Measurements from ENCODE around the gene SPRYD3.
A peak's percentile ranks its signal among the peaks of the same experiment; 100 is the strongest.

The SPRYD3 gene

GRCh38 chr12:53062011-53062961 lies 16.9 kb downstream of the SPRYD3 start:
- no peak for DNase-seq

- peak; percentile 88 for DNase-seq
Measured at GRCh38 chr12:53061404-53062010, 17.7 kb downstream of the SPRYD3 start.

DNA sequence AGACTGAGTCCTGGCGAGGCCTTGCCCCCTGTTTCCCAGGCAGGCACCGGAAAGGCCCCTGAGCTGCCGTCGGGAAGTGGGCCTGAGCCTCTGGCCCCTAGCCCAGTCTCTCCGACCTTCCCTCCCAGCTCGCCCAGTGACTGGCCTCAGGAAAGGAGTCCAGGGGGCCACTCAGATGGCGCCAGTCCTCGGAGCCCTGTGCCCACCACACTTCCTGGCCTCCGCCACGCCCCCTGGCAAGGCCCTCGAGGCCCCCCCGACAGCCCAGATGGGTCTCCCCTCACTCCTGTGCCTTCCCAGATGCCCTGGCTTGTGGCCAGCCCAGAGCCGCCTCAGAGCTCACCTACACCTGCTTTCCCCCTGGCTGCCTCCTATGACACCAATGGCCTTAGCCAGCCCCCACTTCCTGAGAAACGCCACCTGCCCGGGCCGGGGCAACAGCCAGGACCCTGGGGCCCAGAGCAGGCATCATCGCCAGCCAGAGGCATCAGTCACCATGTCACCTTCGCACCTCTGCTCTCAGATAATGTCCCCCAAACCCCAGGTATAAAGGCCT lies 18.4 kb downstream of the SPRYD3 start:
- DNase-seq = no peak

DNA sequence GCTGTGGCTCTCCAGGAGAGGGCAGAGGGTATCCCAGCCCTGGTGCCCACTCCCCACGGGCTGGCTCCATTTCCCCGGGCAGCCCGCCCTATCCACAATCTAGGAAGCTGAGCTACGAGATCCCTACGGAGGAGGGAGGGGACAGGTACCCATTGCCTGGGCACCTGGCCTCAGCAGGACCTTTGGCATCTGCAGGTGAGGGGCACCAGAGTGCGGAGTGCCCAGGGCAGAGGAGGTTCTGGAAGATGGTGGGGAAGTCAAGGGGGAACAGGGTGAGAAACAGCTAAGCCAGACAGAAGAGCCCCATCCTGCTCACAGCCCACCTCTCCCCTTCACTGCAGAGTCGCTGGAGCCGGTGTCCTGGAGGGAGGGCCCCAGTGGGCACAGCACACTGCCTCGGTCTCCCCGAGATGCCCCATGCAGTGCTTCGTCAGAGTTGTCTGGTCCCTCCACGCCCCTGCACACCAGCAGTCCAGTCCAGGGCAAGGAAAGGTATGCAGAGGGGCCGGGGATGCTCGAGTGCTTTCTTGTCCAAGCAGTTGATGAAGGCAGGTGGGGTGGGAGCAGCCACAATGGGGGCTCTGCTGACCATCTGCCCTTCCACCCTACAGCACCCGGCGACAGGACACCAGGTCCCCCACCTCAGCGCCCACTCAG lies 19.0 kb downstream of the SPRYD3 start:
- no peak for DNase-seq

GRCh38 chr12:53059434-53060063 lies 19.6 kb downstream of the SPRYD3 start:
- no peak for DNase-seq

GRCh38 chr12:53058674-53059433 lies 20.3 kb downstream of the SPRYD3 start:
- no peak for DNase-seq

DNA sequence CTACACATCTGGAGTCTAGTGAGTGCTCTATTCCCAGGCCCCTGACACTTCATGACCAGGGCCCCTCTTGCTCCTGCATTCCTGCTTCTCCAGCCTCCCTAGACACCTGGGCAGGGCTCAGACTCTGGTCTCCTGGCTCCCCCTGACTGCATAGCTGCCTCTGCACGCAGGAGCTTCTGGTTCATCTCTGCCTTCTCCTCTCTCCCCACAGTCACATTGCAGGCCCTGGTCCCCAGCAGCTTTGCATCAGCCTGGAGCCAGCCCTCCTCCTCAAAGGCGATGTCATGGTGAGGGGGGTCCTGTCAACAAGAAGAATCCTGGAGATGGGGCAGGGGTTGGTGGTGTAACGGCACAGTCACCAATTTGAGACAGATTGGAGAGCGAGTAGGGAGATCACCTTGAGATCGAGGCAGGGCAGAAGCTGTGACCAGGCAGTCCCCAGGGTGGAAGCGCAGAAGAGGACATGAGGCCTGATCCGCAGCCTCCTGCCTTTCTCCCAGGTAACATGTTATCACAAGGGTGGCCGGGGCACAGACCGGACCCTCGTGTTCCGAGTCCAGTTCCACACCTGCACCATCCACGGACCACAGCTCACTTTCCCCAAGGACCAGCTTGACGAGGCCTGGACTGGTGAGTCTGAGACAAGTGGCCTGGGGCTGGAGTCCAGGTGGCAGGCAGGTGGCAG lies 21.2 kb downstream of the SPRYD3 start:
- DNase-seq = no peak

DNA sequence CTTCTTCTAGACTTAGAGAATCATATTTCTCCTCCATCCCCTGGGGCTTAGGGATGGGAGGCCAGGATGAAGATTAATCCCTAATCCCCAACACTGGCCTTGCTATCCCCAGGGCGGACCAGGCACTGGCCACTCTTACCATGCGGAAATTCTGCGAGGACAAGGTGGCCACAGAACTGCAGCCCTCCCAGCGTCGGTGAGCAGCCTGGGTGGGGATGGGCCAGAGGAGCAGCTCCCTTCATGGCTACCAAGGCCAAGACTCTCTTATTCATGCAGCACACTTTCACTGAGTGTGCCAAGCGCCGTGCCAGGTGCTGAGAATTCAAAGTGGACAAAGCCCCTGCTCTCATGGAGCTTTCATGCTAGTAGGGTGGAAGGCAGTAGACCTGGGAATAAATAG lies 22.3 kb downstream of the SPRYD3 start:
- DNase-seq = no peak

GRCh38 chr12:53056296-53056695 lies 22.9 kb downstream of the SPRYD3 start:
- no peak for DNase-seq

DNA sequence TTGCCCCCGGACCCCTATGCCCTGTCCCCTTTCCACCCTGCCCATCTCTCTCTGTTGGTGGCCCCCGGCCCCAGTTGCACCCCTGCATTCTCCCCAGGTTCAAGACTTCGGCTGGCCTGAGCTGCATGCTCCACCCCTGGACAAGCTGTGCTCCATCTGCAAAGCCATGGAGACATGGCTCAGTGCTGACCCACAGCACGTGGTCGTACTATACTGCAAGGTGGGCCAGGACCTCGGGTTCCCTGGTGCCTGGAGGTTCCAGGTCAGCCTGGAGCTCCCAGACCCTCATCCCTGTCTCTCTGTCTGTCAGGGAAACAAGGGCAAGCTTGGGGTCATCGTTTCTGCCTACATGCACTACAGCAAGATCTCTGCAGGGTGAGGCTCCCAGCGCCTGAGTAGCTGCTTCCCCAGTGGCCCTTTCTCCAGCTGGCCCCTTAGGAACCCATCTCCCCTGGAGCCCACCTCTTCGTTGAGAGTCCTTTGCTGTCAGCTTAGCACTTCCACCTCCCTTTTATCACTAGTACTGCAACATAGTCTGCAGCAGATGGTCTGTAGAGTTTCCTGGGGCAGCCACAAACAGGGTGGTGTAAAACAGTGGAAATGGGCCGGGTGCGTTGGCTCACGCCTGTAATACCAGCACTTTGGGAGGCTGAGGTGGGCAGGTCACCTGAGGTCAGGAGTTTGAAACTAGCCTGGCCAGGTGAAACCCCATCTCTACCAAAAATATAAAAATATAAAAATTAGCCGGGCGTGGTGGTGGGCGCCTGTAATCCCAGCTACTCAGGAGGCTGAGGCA lies 23.5 kb downstream of the SPRYD3 start:
- DNase-seq = no peak

DNA sequence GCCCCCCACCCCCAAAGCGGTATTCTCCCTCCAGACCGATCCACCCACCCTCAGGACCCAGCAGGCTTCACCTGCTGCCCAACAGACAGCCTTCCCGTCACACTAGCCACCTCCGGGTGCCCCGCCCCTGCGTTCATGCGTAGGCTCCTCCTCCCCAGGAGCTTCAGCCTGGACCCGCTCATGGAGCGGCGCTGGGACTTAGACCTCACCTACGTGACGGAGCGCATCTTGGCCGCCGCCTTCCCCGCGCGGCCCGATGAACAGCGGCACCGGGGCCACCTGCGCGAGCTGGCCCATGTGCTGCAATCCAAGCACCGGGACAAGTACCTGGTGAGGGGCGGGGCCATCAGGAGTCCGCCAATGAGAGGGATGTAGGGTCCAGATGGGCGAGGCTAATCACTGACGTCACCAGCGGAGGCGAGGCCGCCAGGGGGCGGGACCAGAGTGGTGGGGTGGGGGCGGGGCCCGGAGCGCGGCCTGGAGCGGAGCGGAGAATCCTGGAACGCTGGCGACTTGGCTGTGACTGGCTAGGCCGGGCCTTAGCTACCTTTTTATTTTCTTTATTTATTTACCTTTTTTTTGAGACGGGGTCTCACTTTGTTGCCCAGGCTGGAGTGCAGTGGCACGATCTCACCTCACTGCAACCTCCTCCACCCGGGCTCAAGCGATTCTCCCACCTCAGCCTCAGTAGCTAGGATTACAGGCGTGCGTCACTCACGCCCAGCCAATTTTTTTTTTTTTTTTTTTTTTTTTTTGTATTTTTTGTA lies 24.9 kb downstream of the SPRYD3 start:
- DNase-seq = peak; percentile 78

DNA sequence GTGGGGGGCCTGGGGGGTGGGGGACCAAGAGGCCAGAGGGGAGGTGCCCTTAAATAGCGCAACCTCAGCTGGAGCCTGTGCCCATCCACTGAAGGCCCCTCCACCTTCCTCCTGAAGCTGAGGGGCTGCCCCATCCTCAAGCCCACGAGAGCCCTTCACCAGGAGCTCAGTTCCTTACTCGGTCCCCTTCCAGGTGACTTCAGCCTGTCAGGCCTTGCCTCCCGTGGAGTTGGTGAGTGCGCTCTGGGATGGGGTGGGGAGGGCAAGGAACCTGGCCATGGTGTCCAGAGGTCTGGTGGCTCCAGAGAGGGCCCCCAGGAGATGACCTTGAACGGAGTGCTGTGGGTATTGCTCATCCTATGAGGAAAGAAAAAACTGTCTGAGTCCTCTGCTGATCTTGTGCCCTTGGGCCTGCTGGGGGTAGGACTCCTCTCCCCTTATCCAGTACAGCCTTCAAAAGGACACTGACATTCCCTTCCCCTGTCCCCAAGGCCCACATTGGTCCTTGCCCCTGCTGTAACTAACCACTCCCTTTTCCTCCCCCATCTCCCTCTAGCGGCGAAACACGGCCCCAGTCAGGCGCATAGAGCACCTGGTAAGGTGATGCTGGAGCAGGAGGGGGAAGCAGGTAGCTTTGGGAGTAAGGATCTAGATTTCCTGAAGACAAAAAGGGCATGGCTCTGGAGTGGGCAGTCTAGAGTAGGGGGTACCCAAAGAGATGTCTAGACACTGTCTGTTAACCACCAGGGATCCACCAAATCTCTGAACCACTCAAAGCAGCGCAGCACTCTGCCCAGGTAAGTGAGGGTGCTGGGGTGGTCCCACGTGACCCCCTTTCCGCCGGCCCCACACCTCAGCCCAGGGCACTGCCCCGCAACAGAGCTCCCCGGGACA lies 25.7 kb downstream of the SPRYD3 start:
- DNase-seq = no peak

DNA sequence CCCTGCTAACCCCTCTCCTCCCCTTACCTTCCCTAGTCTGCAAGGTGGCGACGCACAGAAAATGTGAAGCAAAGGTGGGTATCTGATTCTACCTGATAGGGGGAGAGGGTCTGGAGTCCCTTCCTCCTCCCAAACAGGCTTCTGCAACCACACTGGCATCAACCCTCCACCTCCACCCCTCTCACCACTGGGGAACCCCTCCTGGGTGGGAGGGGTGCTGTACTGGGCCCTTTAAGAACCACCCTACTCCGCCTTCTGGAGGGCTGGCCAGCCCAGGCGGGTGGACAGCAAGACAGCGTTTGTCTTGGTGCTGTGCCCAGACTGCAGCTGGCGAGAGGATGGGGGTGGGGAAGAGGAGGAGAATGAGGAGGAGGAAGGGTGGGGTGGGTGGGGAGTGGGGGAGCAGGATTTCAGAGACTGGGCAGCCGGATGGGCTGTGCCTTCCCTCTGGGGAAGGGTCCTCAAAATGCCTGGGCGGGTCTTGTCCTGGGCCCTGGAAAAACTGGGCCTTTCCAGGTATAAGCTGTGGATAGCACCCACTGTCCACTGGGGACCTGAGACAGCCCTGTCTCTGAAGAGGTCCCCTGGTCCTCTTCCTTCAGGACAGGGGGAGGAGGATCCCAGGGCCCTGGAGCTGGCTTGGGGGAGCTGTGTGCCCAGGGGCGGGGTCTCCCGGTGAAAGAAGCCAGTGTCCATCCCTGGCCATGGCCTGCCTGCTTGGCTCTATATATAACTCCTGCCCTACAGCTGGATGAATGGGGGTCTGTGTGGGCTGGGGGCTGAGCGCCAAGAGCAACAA lies 26.6 kb downstream of the SPRYD3 start:
- peak; percentile 51 for DNase-seq

DNA sequence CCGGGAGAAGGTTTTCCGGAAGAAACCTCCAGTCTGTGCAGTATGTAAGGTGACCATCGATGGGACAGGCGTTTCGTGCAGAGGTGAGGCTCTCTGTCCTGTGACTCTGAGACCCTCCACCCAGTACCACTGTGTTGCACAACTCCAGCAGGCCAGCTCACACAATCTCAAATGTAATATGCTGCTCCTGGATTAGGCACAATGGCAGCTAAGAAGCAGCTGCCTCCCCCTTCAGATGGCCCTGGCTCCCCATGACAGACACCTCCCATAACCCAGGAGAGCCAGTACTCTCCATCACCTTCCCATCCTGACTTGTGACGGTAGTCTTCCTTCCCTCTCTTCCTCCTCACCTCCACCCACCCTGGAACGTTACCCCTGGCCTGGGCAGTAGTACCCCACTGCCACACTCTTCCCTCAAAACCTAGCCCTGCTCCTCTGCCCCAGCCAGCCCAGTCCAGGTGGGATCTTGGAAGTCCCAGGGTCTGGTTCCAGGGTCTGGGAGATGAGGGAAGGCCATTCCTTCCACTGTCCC lies 27.2 kb downstream of the SPRYD3 start:
- DNase-seq = no peak

GRCh38 chr12:53051058-53051880 lies 27.9 kb downstream of the SPRYD3 start:
- no peak for DNase-seq

GRCh38 chr12:53050426-53051057 lies 28.6 kb downstream of the SPRYD3 start:
- no peak for DNase-seq

Data from SHP77 treated with DMSO at 0.1 percent for 48 hours (cell line).